ENCODE measurements around the gene DENND1B. TPM values are rescaled to one million over a fixed set of nuclear protein-coding genes. Genes with fewer than 3 reads are reported as not detected.

The DENND1B gene
- total and polyA plus RNA-seq, 4 donors = 1.7 to 13.7 (median 7.9) TPM

- WGBS = 77% methylated on average over 5 of the region's 5 CpGs
Observed at GRCh38 chr1:197807739-197808453, 32.6 kb upstream of the DENND1B start.

GRCh38 chr1:197807216-197807615 lies 31.9 kb upstream of the DENND1B start:
- H3K27ac ChIP-seq (ENCODE audit: low read depth in 1 of 2, low read length in 2 of 2) = no peak overlapping the region
- DNase-seq (ENCODE audit: low spot score) = no peak
- H3K27me3 ChIP-seq (ENCODE audit: control insufficient read depth in 4 of 4, insufficient read depth in 4 of 4, low read length in 3 of 4) = no peaks in the 10 kb centered on the region
- no peak overlapping the region for H3K4me3 ChIP-seq (ENCODE audit: low read depth in 1 of 3, low read length in 3 of 3)
- no peaks in the 10 kb centered on the region for H3K9me3 ChIP-seq (ENCODE audit: control insufficient read depth in 4 of 4, low read length in 3 of 4)
- no peak overlapping the region for H3K9ac ChIP-seq (ENCODE audit: low read depth in 1 of 2, low read length in 2 of 2)
- WGBS = 74% methylated on average over 4 of the region's 4 CpGs
- H3K4me1 ChIP-seq (ENCODE audit: control insufficient read depth in 4 of 4, insufficient read depth in 4 of 4, low read length in 3 of 4) = peaks cover 0 to 5% (median 0%) of the 10 kb centered on the region in 4 donors
- no peaks in the 10 kb centered on the region for H3K36me3 ChIP-seq (ENCODE audit: control insufficient read depth in 4 of 4, insufficient read depth in 3 of 4, low read depth in 1 of 4, low read length in 3 of 4)
- TF ChIP-seq YY1 (IDR thresholded peaks at IDR 0.05) (no peak), RXRA (IDR thresholded peaks at IDR 0.05) (no peak), FOXA2 (IDR thresholded peaks at IDR 0.05) (no peak), HNF4A (conservative IDR thresholded peaks at IDR 0.05) (no peak), HNF4G (IDR thresholded peaks at IDR 0.05) (no peak), REST (IDR thresholded peaks at IDR 0.05) (no peak), GABPA (IDR thresholded peaks at IDR 0.05 in 1 of 2, conservative IDR thresholded peaks at IDR 0.05 in 1 of 2) (no peak), SP1 (IDR thresholded peaks at IDR 0.05) (no peak), RAD21 (IDR thresholded peaks at IDR 0.05) (no peak), ATF3 (IDR thresholded peaks at IDR 0.05) (no peak), EGR1 (IDR thresholded peaks at IDR 0.05; ENCODE audit: low read depth in 2 of 2) (no peak), TAF1 (conservative IDR thresholded peaks at IDR 0.05) (no peak), NR2F2 (IDR thresholded peaks at IDR 0.05) (no peak), ZBTB33 (IDR thresholded peaks at IDR 0.05) (no peak)
- TF ChIP-seq, protein P1, sequence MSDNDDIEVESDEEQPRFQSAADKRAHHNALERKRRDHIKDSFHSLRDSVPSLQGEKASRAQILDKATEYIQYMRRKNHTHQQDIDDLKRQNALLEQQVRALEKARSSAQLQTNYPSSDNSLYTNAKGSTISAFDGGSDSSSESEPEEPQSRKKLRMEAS (IDR thresholded peaks at IDR 0.05) = no peak
- TF ChIP-seq, protein P2, sequence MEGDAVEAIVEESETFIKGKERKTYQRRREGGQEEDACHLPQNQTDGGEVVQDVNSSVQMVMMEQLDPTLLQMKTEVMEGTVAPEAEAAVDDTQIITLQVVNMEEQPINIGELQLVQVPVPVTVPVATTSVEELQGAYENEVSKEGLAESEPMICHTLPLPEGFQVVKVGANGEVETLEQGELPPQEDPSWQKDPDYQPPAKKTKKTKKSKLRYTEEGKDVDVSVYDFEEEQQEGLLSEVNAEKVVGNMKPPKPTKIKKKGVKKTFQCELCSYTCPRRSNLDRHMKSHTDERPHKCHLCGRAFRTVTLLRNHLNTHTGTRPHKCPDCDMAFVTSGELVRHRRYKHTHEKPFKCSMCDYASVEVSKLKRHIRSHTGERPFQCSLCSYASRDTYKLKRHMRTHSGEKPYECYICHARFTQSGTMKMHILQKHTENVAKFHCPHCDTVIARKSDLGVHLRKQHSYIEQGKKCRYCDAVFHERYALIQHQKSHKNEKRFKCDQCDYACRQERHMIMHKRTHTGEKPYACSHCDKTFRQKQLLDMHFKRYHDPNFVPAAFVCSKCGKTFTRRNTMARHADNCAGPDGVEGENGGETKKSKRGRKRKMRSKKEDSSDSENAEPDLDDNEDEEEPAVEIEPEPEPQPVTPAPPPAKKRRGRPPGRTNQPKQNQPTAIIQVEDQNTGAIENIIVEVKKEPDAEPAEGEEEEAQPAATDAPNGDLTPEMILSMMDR (IDR thresholded peaks at IDR 0.05; ENCODE audit: low read depth, low read length, missing input control) = no peak

More at GRCh38 chr1:197807739-197808453, 32.6 kb upstream of the DENND1B start:
- Histone ChIP-seq H3K9ac (ENCODE audit: low read depth in 1 of 2, low read length in 2 of 2) (no peak overlapping the region), H3K27me3 (ENCODE audit: control insufficient read depth in 4 of 4, insufficient read depth in 4 of 4, low read length in 3 of 4) (no peaks in the 10 kb centered on the region), H3K27ac (ENCODE audit: low read depth in 1 of 2, low read length in 2 of 2) (no peak overlapping the region), H3K4me3 (ENCODE audit: low read depth in 1 of 3, low read length in 3 of 3) (no peak overlapping the region), H3K36me3 (ENCODE audit: control insufficient read depth in 4 of 4, insufficient read depth in 3 of 4, low read depth in 1 of 4, low read length in 3 of 4) (no peaks in the 10 kb centered on the region), H3K4me1 (ENCODE audit: control insufficient read depth in 4 of 4, insufficient read depth in 4 of 4, low read length in 3 of 4) (peaks cover 0 to 5% (median 0%) of the 10 kb centered on the region in 4 donors), H3K9me3 (ENCODE audit: control insufficient read depth in 4 of 4, low read length in 3 of 4) (no peaks in the 10 kb centered on the region)
- no peak for TF ChIP-seq REST (IDR thresholded peaks at IDR 0.05)
- DNase-seq (ENCODE audit: low spot score) = no peak

Data from liver (tissue), 9 donors.